GM19328 (cell line): ENCODE data around the gene MBD4.
"Not testable (repeated sequence)": the region's sequence is repeated elsewhere in the genome, so short reads cannot be mapped to it uniquely, and the experiment has no call there.

Source experiments
- ATAC-seq: cut with Tn5 transposase; IDR thresholded peaks from one replicate; pipeline ENCODE4 v1.9.1; 2021; ENCODE audit warnings: mild to moderate bottlenecking, moderate library complexity; ENCODE audit not compliant: unreplicated experiment

The MBD4 gene

GRCh38 chr3:129432671-129433070 is 7.1 kb downstream of the MBD4 start:
- ATAC-seq: no peak

DNA sequence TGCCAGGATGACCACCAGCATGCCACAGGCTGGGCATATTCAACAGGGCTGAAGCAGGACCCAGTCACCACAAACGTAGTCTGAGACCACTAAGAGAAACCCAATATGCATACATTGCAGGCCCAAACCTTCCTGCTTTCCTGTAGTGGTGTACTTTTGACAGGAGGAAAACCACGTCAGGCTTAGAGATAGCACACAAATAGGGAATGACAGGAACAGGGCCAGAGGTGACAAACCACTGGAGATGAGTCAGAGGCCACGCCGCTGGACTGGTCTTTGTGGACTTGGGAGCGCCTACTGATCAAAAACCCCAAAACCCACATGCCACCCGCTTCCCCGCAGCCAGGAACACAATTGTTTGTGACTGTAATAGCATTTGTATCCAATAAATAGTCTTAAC is 7.7 kb downstream of the MBD4 start:
- no peak for ATAC-seq

- ATAC-seq: no peak
Observed at GRCh38 chr3:129429602-129430001, 10.1 kb downstream of the MBD4 start.

GRCh38 chr3:129429080-129429451 is 10.7 kb downstream of the MBD4 start:
- ATAC-seq: no peak

GRCh38 chr3:129428376-129429079 is 11.2 kb downstream of the MBD4 start, which contains the start of gene EFCAB12:
Gene EFCAB12, minus strand, starts transcription at chr3:129428636. Its CDS starts 148 bp downstream, at chr3:129428488.
- ATAC-seq: peak; percentile 78

GRCh38 chr3:129428007-129428375 is 11.8 kb downstream of the MBD4 start:
- ATAC-seq: no peak

DNA sequence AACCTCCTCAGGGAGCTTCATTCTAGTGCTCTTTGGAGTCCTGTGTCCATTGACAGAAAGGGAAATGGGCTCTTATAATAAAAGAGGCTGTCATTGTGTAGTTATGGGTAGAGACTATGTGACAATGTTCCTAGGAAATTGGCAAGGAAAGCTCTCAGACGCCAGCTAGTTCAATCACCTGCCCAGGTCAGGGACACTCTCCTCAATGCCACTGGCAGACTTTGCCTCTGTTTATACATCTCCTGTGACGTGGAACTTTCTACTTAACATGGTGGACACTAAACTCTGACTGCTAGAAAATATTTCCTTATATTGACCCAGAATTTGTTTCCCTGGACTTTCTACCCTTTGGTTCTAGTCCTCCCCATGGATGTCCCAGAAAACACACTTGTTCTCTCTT is 14.1 kb downstream of the MBD4 start:
- no peak for ATAC-seq

- no peak for ATAC-seq
Observed at GRCh38 chr3:129425213-129425612, 14.5 kb downstream of the MBD4 start.

DNA sequence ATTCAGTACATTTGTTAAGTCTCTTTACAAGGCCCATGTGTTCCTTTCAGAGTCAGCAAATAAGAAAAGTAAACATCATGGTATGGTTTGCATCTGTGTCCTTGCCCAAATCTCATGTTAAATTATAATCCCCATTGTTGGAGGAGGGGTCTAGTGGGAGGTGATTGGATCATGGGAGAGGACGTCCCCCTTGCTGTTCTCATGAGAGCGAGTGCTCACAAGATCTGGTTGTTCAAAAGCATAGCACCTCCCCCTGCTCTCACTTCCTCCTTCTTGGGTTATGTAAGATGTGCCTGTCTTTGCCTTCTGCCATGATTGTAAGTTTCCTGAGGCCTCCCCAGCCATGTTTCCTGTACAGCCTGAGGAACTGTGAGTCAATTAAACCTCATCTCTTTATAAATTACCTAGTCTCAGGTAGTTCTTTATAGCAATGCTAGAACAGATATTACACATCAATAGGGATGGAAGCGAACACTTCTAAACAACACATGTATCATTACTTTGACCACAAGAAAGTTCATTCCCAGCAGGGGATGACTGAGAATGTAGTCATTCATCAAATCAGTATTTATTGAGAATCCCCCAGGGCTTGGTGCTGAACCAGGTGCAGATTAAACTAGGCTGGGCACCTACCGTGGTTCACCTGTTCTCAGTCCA is 15.4 kb downstream of the MBD4 start:
- ATAC-seq: peak; percentile 66

GRCh38 chr3:129422897-129423296 is 16.9 kb downstream of the MBD4 start:
- ATAC-seq: no peak

DNA sequence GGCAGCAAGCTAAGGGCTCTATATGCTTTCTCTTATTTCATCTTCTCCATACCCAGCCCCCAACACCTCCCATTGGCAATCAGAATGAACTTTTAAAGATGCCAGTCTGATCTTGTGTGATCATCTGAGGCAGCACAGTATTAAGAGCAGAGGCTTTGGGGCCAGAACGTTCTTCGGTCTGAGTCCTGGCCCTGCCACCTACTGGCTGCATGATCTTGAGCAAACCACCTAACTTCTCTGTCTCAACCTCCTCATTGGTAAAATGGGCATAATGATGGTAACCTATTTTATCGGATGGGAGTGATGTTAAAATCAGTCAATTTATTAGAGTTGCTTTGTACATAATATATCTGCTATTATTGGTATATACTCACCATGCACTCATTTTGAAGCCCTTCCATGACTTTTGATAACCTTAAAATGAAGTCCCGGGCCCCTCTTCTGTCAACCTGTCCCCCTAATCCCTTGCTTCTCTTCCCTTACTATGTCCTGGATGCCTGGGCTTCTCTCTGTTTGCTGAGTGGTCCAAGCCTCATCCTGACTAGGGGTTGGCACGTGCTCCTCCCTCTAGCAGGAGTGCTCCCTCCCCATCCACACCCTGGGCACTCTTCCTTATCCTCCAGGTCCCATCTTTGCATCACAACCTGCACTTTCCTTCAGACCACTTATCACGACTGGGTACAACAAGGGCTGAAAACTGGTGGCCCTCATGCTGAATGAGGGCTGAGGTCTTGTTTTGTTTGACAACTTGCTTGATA is 17.6 kb downstream of the MBD4 start:
- ATAC-seq: no peak

DNA sequence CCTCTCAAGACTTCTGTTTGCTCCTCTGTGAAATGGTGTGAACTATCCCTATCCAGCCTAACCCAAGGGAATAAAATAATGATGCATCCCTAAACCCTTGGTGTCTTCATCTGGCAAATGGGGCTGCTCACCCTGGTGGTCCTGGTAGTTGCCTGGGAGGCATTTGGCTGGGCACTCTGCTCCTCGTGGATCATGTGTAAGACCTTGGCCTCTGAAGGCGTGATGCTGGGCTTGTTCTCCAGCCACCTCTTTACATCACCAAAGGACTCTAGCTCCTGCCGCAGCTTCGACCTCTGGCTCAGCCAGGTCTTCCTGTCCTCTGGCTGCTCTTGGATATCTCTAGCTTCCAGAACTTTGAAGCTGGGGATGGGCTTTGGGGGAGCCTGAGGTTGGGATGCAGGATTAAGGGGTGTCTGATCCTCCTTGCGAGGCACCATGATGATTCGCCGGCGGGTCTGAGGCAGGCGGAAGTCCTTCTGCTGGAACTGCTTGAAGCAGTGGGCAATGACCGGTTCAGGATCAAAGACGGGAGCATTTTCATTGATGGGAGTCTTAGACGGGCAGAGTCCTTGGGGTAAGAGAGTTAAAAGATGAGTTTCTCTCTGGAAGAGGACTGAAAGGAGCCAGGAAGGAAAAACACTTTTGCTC is 18.4 kb downstream of the MBD4 start:
- ATAC-seq: no peak

DNA sequence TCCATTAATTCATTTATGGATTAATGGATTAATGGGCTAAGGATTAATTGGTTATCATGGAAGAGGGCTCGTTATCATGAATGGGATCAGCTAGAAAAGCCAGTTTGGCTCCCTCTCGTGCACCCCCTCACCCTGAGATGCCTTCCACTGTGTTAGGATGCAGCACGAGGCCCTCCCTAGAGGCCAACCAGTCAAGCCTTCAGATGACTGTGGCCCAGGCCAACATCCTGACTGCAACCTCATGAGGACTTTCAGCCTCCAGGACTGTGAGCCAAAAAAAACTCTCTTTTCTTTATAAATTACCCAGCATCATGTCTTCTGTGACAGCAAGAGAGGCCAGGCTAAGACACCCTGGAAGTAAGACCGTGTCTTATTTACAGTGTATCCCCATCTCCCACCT is 20.3 kb downstream of the MBD4 start:
- no peak for ATAC-seq

DNA sequence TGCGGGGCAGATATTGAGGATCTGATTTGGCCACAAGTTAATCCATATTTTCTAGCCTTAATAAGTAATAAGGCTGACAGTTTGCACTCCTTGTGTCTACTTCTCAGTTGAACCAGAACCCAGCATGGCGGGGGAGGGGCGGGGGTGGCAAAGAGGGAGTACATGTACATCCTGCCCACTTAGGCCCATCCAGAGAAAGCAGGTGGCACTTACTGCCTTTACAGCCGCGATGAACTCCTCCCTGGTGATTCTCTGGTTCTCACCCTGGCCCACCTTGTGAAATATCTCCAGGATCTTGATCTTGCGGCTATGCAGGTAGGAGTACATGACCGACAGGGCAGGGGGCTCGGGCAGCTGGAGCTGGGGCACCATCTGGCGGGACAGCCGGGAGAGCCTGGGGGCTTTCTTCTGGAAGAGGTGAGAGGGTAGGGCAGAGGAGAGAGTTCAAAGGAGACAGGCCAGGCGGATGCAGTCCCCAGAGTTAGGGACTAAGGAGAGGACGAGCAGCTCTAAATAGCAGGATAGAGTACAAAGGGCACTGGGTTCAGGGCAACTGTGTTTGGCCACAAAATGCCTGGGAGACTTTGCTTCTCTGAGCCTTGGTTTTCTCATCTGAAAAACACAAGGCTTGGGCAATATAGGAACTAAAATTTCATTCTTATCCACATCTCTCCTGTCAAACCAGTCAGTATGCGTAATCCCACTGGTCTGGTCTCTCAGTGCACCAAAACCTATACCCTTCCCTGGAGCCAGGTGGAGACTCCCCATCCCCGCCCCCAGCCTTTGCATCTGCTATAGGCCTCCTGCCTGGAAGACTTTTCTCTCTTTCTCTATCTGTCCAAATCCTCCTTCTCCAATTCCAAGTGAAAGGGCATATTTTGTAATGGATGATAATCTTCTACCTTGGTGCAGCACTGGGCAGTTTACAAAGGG is 21.4 kb downstream of the MBD4 start:
- ATAC-seq: no peak

- no peak for ATAC-seq
Observed at GRCh38 chr3:129417326-129417725, 22.4 kb downstream of the MBD4 start.

- no peak for ATAC-seq
Observed at GRCh38 chr3:129416415-129416814, 23.3 kb downstream of the MBD4 start.

GRCh38 chr3:129415830-129416229 is 23.9 kb downstream of the MBD4 start:
- no peak for ATAC-seq

- no peak for ATAC-seq
Observed at GRCh38 chr3:129415378-129415777, 24.4 kb downstream of the MBD4 start.

DNA sequence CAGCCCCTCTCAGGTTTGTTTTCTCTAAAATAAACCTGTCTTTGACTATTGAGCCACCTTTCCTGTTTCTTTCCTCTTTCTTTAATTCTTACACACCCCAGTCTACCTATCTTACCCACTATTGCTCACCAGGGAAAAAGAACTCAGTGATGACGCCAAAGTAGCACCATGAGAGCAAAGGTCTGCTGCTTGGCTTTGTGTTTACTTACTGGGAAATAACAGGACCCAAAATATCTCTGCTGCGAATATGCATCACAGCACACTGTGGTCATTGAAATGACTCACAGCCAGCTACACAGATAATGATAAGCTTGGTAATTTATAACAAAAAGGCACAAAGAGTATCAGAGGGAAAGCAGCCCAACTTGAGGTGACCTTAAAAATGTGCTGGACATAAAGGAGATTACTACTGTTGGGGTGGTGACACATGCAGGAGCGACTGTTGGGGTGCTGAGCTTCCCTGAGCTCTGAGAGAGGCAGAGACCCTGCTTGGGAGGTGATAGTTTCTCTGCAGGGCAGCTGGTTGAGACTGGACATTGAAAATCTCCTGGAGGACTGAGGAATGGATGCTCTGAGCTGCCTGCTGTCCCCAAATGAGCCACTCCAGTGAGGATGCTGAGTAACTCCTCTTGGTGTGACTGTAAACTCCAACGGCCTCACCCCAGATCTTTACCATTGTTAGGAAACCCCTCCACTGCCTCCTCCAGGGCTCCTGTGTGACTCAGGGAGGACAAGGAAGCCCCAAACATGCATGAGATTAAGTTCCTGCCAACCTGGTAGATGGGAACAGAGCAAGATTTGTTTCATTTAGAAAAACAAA is 25.9 kb downstream of the MBD4 start:
- ATAC-seq: peak; percentile 73

- not testable (repeated sequence) for ATAC-seq
Observed at GRCh38 chr3:129413238-129413637, 26.5 kb downstream of the MBD4 start.
